Fibroblast of skin of right biceps (primary cell): ENCODE measurements around the gene GSTT2.

ENCODE experiments used
- DNase-seq: peaks from one replicate; pipeline ENCODE4 v3.0.0-alpha.2; 2013

Gene GSTT2

GRCh38 chr22:24009227-24010017, 29.5 kb downstream of the GSTT2 start:
- no peak for DNase-seq

GRCh38 chr22:24010018-24010391, 30.1 kb downstream of the GSTT2 start:
- DNase-seq = no peak

- DNase-seq = no peak
These were observed 31.8 kb downstream of the GSTT2 start for GRCh38 chr22:24011735-24012068.

GRCh38 chr22:24016156-24016555, 36.2 kb downstream of the GSTT2 start:
- no peak for DNase-seq

GRCh38 chr22:24021304-24021703, 41.4 kb downstream of the GSTT2 start:
- no peak for DNase-seq

GRCh38 chr22:24023204-24023789, 43.4 kb downstream of the GSTT2 start:
- no peak for DNase-seq

GRCh38 chr22:24024354-24024753, 44.4 kb downstream of the GSTT2 start:
- DNase-seq = no peak

- no peak for DNase-seq
These were observed 45.5 kb downstream of the GSTT2 start for GRCh38 chr22:24025475-24025874.

GRCh38 chr22:24026056-24026455, 46.1 kb downstream of the GSTT2 start:
- no peak for DNase-seq

- no peak for DNase-seq
These were observed 46.8 kb downstream of the GSTT2 start for GRCh38 chr22:24026733-24027132.

GRCh38 chr22:24027389-24027975, 47.5 kb downstream of the GSTT2 start:
- no peak for DNase-seq

GRCh38 chr22:24027991-24028390, 48.1 kb downstream of the GSTT2 start:
- DNase-seq = no peak

GRCh38 chr22:24028533-24028932, 48.6 kb downstream of the GSTT2 start:
- no peak for DNase-seq

GRCh38 chr22:24029304-24029703, 49.4 kb downstream of the GSTT2 start:
- DNase-seq = no peak

GRCh38 chr22:24030186-24030702, 50.3 kb downstream of the GSTT2 start:
- no peak for DNase-seq
